ENCODE measurements around the gene UNC79. TPM values are rescaled to one million over a fixed set of nuclear protein-coding genes. Genes with fewer than 3 reads are reported as not detected.

UNC79 gene
- polyA plus RNA-seq, 3 donors: 0.01 to 0.02 TPM; not detected in 1

DNA sequence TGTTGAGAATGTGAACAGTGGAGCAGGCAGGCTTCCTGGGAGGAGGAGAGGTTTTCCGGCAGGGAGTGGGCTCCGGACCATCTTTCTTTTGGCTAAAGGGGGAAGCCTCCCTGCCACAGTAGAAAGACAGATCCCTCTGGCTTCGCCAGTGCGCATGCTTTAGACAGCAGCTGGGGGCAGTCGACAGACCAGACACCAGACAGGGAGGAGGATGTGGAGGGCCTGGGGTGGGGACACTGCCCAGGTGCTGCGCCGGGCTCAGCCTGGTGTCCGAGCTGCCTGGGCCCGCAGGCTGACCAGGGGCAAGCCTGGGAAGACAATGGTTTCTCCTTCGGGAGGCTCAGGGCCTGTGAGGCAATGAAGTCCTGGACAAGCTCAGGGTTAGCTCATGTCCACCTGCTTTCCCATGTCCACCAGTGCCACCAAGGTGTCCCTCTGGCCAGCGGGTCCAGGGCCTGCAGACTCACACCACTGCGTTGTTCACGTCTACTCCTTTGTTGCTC is 290.3 kb downstream of the UNC79 start:
- H3K4me3 Mint-ChIP-seq: no peak overlapping the region
- WGBS (ENCODE audit: insufficient coverage): 96% methylated on average over 11 of the region's 13 CpGs
- intact Hi-C loops (cut with micrococcal nuclease): no loop called here
- no peaks in the 10 kb centered on the region for H3K79me2 ChIP-seq (ENCODE audit: insufficient read depth, low read length)
- no peak overlapping the region for H3K27ac ChIP-seq (ENCODE audit: low read depth in 1 of 2, low read length in 2 of 2)
- H3K36me3 Mint-ChIP-seq: no peaks in the 10 kb centered on the region
- H3K4me1 Mint-ChIP-seq: no peaks in the 10 kb centered on the region
- TF ChIP-seq, protein P1, sequence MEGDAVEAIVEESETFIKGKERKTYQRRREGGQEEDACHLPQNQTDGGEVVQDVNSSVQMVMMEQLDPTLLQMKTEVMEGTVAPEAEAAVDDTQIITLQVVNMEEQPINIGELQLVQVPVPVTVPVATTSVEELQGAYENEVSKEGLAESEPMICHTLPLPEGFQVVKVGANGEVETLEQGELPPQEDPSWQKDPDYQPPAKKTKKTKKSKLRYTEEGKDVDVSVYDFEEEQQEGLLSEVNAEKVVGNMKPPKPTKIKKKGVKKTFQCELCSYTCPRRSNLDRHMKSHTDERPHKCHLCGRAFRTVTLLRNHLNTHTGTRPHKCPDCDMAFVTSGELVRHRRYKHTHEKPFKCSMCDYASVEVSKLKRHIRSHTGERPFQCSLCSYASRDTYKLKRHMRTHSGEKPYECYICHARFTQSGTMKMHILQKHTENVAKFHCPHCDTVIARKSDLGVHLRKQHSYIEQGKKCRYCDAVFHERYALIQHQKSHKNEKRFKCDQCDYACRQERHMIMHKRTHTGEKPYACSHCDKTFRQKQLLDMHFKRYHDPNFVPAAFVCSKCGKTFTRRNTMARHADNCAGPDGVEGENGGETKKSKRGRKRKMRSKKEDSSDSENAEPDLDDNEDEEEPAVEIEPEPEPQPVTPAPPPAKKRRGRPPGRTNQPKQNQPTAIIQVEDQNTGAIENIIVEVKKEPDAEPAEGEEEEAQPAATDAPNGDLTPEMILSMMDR (IDR thresholded peaks at IDR 0.05): no peak
- H3K27me3 ChIP-seq (ENCODE audit: control insufficient read depth in 2 of 2, insufficient read depth in 2 of 2, low read length in 2 of 2): no peaks in the 10 kb centered on the region
- H3K27ac Mint-ChIP-seq: no peak overlapping the region
- no peak overlapping the region for H3K9ac ChIP-seq (ENCODE audit: insufficient read depth, low read length, poor library complexity, severe bottlenecking)
- no peak overlapping the region for H3K4me3 ChIP-seq (replicated peaks in 1 of 3; ENCODE audit: low read depth in 2 of 3, low read length in 3 of 3)
- no peak overlapping the region for H2AFZ ChIP-seq (ENCODE audit: insufficient read depth, low read depth, low read length, poor library complexity, severe bottlenecking)
- H4K20me1 ChIP-seq (ENCODE audit: insufficient read depth, low read length): no peaks in the 10 kb centered on the region
- peaks cover 0 to 8% (median 0%) of the 10 kb centered on the region in 3 donors for H3K27me3 Mint-ChIP-seq (ENCODE audit: low read depth in 3 of 3)
- no peaks in the 10 kb centered on the region for H3K36me3 ChIP-seq (replicated peaks in 1 of 2; ENCODE audit: control insufficient read depth in 1 of 2, insufficient read depth in 2 of 2, low read length in 2 of 2)
- no peaks in the 10 kb centered on the region for H3K9me3 ChIP-seq (replicated peaks in 1 of 2; ENCODE audit: control insufficient read depth in 1 of 2, insufficient read depth in 1 of 2, low read length in 2 of 2)
- peaks cover 0 to 4% (median 2%) of the 10 kb centered on the region in 7 donors for H3K9me3 Mint-ChIP-seq
- no peaks in the 10 kb centered on the region for H3K4me1 ChIP-seq (ENCODE audit: control insufficient read depth in 1 of 2, insufficient read depth in 2 of 2, low read length in 2 of 2)
- no peak overlapping the region for H3K4me2 ChIP-seq (replicated peaks; ENCODE audit: extremely low read depth, low read length, poor library complexity, severe bottlenecking)
- DNase-seq: no peak

- Histone ChIP-seq H3K4me2 (replicated peaks; ENCODE audit: extremely low read depth, low read length, poor library complexity, severe bottlenecking) (no peak overlapping the region), H3K4me3 (replicated peaks in 1 of 3; ENCODE audit: low read depth in 2 of 3, low read length in 3 of 3) (no peak overlapping the region), H3K4me1 (ENCODE audit: control insufficient read depth in 1 of 2, insufficient read depth in 2 of 2, low read length in 2 of 2) (no peaks in the 10 kb centered on the region), H3K9me3 (replicated peaks in 1 of 2; ENCODE audit: control insufficient read depth in 1 of 2, insufficient read depth in 1 of 2, low read length in 2 of 2) (no peaks in the 10 kb centered on the region), H3K79me2 (ENCODE audit: insufficient read depth, low read length) (no peaks in the 10 kb centered on the region), H3K27me3 (ENCODE audit: control insufficient read depth in 2 of 2, insufficient read depth in 2 of 2, low read length in 2 of 2) (no peaks in the 10 kb centered on the region), H3K9ac (ENCODE audit: insufficient read depth, low read length, poor library complexity, severe bottlenecking) (no peak overlapping the region), H3K36me3 (replicated peaks in 1 of 2; ENCODE audit: control insufficient read depth in 1 of 2, insufficient read depth in 2 of 2, low read length in 2 of 2) (no peaks in the 10 kb centered on the region), H4K20me1 (ENCODE audit: insufficient read depth, low read length) (no peaks in the 10 kb centered on the region), H2AFZ (ENCODE audit: insufficient read depth, low read depth, low read length, poor library complexity, severe bottlenecking) (no peak overlapping the region), H3K27ac (ENCODE audit: low read depth in 1 of 2, low read length in 2 of 2) (no peak overlapping the region)
- no peak overlapping the region for H3K27ac Mint-ChIP-seq
- no peak for DNase-seq
- peaks cover 0 to 4% (median 2%) of the 10 kb centered on the region in 7 donors for H3K9me3 Mint-ChIP-seq
- no peaks in the 10 kb centered on the region for H3K4me1 Mint-ChIP-seq
- H3K27me3 Mint-ChIP-seq (ENCODE audit: low read depth in 3 of 3): peaks cover 0 to 5% (median 0%) of the 10 kb centered on the region in 3 donors
- H3K36me3 Mint-ChIP-seq: no peaks in the 10 kb centered on the region
- WGBS (ENCODE audit: insufficient coverage): 82% methylated on average over 3 of the region's 4 CpGs
- intact Hi-C loops (cut with micrococcal nuclease): no loop called here
- TF ChIP-seq, protein P1 (IDR thresholded peaks at IDR 0.05): no peak
- H3K4me3 Mint-ChIP-seq: no peak overlapping the region
Observed at GRCh38 chr14:93723001-93723400, 292.3 kb downstream of the UNC79 start.

All from CD14-positive monocyte (primary cell).